Hepatocyte (in vitro differentiated cells): ENCODE measurements around the gene ITGB2. TPM values are rescaled to one million over a fixed set of nuclear protein-coding genes. Genes with fewer than 3 reads are reported as not detected.

ENCODE experiments used
- DNase-seq: peaks from one replicate; pipeline ENCODE4 v3.0.0-alpha.2; 2016; ENCODE audit warnings: low spot score
- H2AFZ ChIP-seq: fragments of 200-600 bp; sonication (generic); 2 replicates; pipeline ENCODE4 v1.6.0; 2016; ENCODE audit warnings: antibody characterized with exemption, mild to moderate bottlenecking
- H3K27ac ChIP-seq: fragments of 200-600 bp; sonication (generic); 2 replicates; pipeline ENCODE4 v1.5.1; 2016; ENCODE audit warnings: mild to moderate bottlenecking
- H3K27me3 ChIP-seq: fragments of 200-600 bp; sonication (generic); 2 replicates; pipeline ENCODE4 v1.6.1; 2016
- H3K36me3 ChIP-seq: fragments of 200-600 bp; sonication (generic); replicated peaks from 2 replicates; pipeline ENCODE4 v1.5.1; 2016; ENCODE audit warnings: low read depth; ENCODE audit not compliant: insufficient read depth
- H3K4me1 ChIP-seq: fragments of 200-600 bp; sonication (generic); 2 replicates; pipeline ENCODE4 v1.5.1; 2016; ENCODE audit warnings: mild to moderate bottlenecking, moderate library complexity; ENCODE audit not compliant: insufficient read depth
- H3K4me2 ChIP-seq: fragments of 200-600 bp; sonication (generic); 2 replicates; pipeline ENCODE4 v1.6.0; 2016
- H3K4me3 ChIP-seq: fragments of 200-600 bp; sonication (generic); 2 replicates; pipeline ENCODE4 v1.5.1; 2016; ENCODE audit warnings: mild to moderate bottlenecking
- H3K79me2 ChIP-seq: fragments of 200-600 bp; sonication (generic); 2 replicates; pipeline ENCODE4 v1.6.0; 2017; ENCODE audit warnings: mild to moderate bottlenecking
- H3K9me2 ChIP-seq: fragments of 200-600 bp; sonication (generic); replicated peaks from 2 replicates; pipeline ENCODE4 v1.6.0; 2017; ENCODE audit warnings: mild to moderate bottlenecking; ENCODE audit not compliant: insufficient read depth
- H3K9me3 ChIP-seq: fragments of 200-600 bp; sonication (generic); 2 replicates; pipeline ENCODE4 v1.5.1; 2016; ENCODE audit warnings: low read depth, mild to moderate bottlenecking
- H4K20me1 ChIP-seq: fragments of 200-600 bp; sonication (generic); 2 replicates; pipeline ENCODE4 v1.6.0; 2016; ENCODE audit warnings: mild to moderate bottlenecking; ENCODE audit not compliant: insufficient read depth, poor library complexity, severe bottlenecking
- CTCF ChIP-seq: fragments of 200-600 bp; sonication (generic); IDR thresholded peaks from 2 replicates; pipeline ENCODE4 v1.5.1; 2016; ENCODE audit warnings: antibody characterized with exemption, mild to moderate bottlenecking; ENCODE audit not compliant: poor library complexity
- EZH2 ChIP-seq: fragments of 200-600 bp; sonication (generic); IDR thresholded peaks from 2 replicates; pipeline ENCODE4 v1.6.1; 2016; ENCODE audit warnings: antibody characterized with exemption, mild to moderate bottlenecking, borderline replicate concordance
- EZH2phosphoT487 ChIP-seq: fragments of 200-600 bp; sonication (generic); IDR thresholded peaks from one replicate; pipeline ENCODE4 v1.6.1; 2018; ENCODE audit warnings: antibody characterized with exemption, mild to moderate bottlenecking, low read depth, moderate library complexity; ENCODE audit not compliant: unreplicated experiment, severe bottlenecking
- WGBS: methylation state at CpG from one replicate; pipeline ENCODE4 v1.1.6; 2016; ENCODE audit warnings: low lambda C conversion rate; ENCODE audit errors: missing lambda C conversion rate; 5-methylcytosine and 5-hydroxymethylcytosine counted together
- polyA plus RNA-seq: library from polyadenylated mRNA; unstranded; fragments of >200 nt; fragmentation: Nextera tagmentation; extraction: Ambion mirVana; gene quantifications from 2 replicates; pipeline ENCODE4 v1.2.1, GENCODE V29; 2016
- total RNA-seq: library from RNA; depleted of rRNA; stranded (reverse); fragments of >200 nt; gene quantifications from 2 replicates; pipeline ENCODE4 v1.2.3, GENCODE V29; 2014

Gene ITGB2
- total and polyA plus RNA-seq, 2 experiments from 2014 or later: 3.8 to 4.2 TPM

- DNase-seq: no peak
- no peaks in the 10 kb centered on the region for H3K27me3 ChIP-seq
- H4K20me1 ChIP-seq: no peaks in the 10 kb centered on the region
- H3K4me2 ChIP-seq: no peak overlapping the region
- TF ChIP-seq CTCF (no peak), EZH2phosphoT487 (no peak)
- H3K9me3 ChIP-seq: no peaks in the 10 kb centered on the region
- H3K4me3 ChIP-seq: no peak overlapping the region
- peaks cover 15% of the 10 kb centered on the region for H3K79me2 ChIP-seq
- WGBS: 80% methylated on average over 17 of the region's 17 CpGs
- H3K36me3 ChIP-seq: no peaks in the 10 kb centered on the region
- no peak overlapping the region for H2AFZ ChIP-seq
- no peak overlapping the region for H3K27ac ChIP-seq
- H3K9me2 ChIP-seq: no peaks in the 10 kb centered on the region
- H3K4me1 ChIP-seq: peaks cover 8% of the 10 kb centered on the region
These were observed 44.7 kb upstream of the ITGB2 start for GRCh38 chr21:44965251-44966022.

- Histone ChIP-seq H3K79me2 (peaks cover 15% of the 10 kb centered on the region), H2AFZ (no peak overlapping the region), H3K9me3 (no peaks in the 10 kb centered on the region), H3K4me2 (no peak overlapping the region), H3K36me3 (no peaks in the 10 kb centered on the region), H4K20me1 (no peaks in the 10 kb centered on the region), H3K9me2 (no peaks in the 10 kb centered on the region), H3K27ac (no peak overlapping the region), H3K4me1 (peaks cover 8% of the 10 kb centered on the region), H3K27me3 (no peaks in the 10 kb centered on the region), H3K4me3 (no peak overlapping the region)
- DNase-seq: no peak
- WGBS: 93% methylated on average over 12 of the region's 12 CpGs
- no peak for TF ChIP-seq CTCF
- no peak for TF ChIP-seq EZH2phosphoT487
- TF ChIP-seq EZH2: no peak
These were observed 43.7 kb upstream of the ITGB2 start for GRCh38 chr21:44964381-44964780.

- H3K27me3 ChIP-seq: no peaks in the 10 kb centered on the region
- no peaks in the 10 kb centered on the region for H3K9me2 ChIP-seq
- H3K36me3 ChIP-seq: no peaks in the 10 kb centered on the region
- H3K4me1 ChIP-seq: peaks cover 8% of the 10 kb centered on the region
- peak overlapping the region; percentile 69 for H3K27ac ChIP-seq
- peaks cover 17% of the 10 kb centered on the region for H3K79me2 ChIP-seq
- H3K9me3 ChIP-seq: no peaks in the 10 kb centered on the region
- 51% methylated on average over 9 of the region's 9 CpGs for WGBS
- no peak overlapping the region for H3K4me3 ChIP-seq
- DNase-seq: peak; percentile 64
- no peaks in the 10 kb centered on the region for H4K20me1 ChIP-seq
- peak overlapping the region; percentile 7 for H3K4me2 ChIP-seq
- TF ChIP-seq CTCF (no peak), EZH2 (no peak)
- H2AFZ ChIP-seq: no peak overlapping the region
These were observed 41.8 kb upstream of the ITGB2 start for GRCh38 chr21:44962403-44962966.
